ENCODE data around the gene GAS7.

- no peak for TF ChIP-seq CTCF (optimal IDR thresholded peaks at IDR 0.05 in 1 of 3, IDR thresholded peaks at IDR 0.05 in 1 of 3, conservative IDR thresholded peaks at IDR 0.05 in 1 of 3; ENCODE audit: extremely low read depth in 1 of 3, insufficient read depth in 2 of 3, low read length in 3 of 3)
- TF ChIP-seq EZH2 (IDR thresholded peaks at IDR 0.05; ENCODE audit: low read length): no peak
These were observed 147.8 kb downstream of the GAS7 start for GRCh38 chr17:10050597-10051101.

All from keratinocyte (primary cell).